Ovary (tissue), 3 donors: ENCODE measurements around the gene TMEM213.

Experiments
- EP300 ChIP-seq: sonication (generic); formaldehyde crosslinking; IDR thresholded peaks from one replicate; pipeline ENCODE4 v1.6.1; 2017; ENCODE audit warnings: antibody characterized with exemption
- POLR2A ChIP-seq: fragments of 450-650 bp; IDR thresholded peaks from one replicate; pipeline ENCODE4 v1.6.1; 2017; ENCODE audit warnings: antibody characterized with exemption, mild to moderate bottlenecking, moderate library complexity
- TF ChIP-seq, protein P1 (sequence below), 3 donors: fragments of 450-650 bp in 2 of 3; fragments of 200-600 bp in 1 of 3; IDR thresholded peaks; one replicate each; pipeline versions ENCODE4 v1.5.1 to v1.8.0; 2016 to 2022; ENCODE audit warnings: antibody characterized with exemption in 3 of 3, mild to moderate bottlenecking in 1 of 3
- donor health status: DM: no; HTN: no; CAD: no.

DNA sequence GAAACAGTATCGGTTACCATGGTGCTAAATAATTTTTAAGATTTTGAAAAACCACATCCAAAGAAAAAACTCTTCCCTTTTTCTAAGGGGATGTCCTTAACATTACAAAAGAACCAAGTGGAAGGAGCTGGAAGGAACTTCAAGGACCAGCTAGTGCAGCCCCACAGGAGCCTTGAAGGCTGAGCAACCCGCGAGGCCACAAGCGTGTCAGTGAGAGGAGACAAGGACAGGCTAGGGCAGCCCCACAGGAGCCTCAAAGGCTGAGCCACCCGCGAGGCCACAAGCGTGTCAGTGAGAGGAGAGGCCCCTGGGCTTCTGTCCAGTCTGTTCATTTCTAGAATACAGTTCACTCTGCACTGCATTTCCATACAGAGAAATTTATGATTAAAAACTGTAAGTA lies 80.3 kb downstream of the TMEM213 start:
- TF ChIP-seq, protein P1, sequence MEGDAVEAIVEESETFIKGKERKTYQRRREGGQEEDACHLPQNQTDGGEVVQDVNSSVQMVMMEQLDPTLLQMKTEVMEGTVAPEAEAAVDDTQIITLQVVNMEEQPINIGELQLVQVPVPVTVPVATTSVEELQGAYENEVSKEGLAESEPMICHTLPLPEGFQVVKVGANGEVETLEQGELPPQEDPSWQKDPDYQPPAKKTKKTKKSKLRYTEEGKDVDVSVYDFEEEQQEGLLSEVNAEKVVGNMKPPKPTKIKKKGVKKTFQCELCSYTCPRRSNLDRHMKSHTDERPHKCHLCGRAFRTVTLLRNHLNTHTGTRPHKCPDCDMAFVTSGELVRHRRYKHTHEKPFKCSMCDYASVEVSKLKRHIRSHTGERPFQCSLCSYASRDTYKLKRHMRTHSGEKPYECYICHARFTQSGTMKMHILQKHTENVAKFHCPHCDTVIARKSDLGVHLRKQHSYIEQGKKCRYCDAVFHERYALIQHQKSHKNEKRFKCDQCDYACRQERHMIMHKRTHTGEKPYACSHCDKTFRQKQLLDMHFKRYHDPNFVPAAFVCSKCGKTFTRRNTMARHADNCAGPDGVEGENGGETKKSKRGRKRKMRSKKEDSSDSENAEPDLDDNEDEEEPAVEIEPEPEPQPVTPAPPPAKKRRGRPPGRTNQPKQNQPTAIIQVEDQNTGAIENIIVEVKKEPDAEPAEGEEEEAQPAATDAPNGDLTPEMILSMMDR (IDR thresholded peaks at IDR 0.05), result no peak
- TF ChIP-seq EP300, result no peak
- TF ChIP-seq POLR2A, result no peak
